HG03432 (cell line): ENCODE results near the gene DACT3.
A peak's percentile ranks its signal among the peaks of the same experiment; 100 is the strongest.

Source experiments
- ATAC-seq: cut with Tn5 transposase; IDR thresholded peaks from one replicate; pipeline ENCODE4 v1.9.1; 2021; ENCODE audit warnings: mild to moderate bottlenecking, moderate library complexity; ENCODE audit not compliant: unreplicated experiment

The DACT3 gene

DNA sequence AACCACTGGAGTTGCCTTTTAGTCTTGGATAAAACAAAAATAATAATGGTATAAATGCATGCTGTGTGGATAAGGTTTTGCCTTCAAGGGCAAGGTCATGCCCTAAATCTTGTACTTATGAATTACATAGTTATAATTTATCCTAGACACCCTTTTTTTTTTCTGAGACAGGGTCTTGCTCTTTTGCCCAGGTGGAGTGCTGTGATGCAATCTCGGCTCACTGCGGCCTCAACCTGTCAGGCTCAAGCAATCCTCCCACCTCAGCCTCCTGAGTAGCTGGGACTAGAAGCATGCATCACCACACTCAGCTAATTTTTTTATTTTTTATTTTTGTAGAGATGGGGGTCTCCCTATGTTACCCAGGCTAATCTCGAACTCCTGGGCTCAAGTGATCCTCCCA, 7.7 kb upstream of the DACT3 start:
- no peak for ATAC-seq

DNA sequence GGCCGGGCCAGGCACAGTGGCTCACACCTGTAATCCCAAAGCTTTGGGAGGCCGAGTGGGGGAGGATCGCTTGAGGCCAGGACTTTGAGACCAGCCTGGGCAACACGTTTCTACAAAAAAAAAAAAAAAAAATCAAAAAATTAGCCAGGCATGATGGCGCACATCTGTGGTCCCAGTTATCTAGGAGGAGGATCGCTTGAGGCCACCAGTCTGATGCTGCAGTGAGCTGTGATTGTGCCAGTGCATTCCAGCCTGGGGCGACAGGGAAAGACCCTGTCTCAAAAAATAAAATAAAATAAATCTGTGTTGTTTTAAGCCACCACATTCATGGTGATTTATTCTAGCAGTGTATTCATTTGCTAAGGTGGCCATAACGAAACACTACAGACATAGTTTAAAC, 4.1 kb upstream of the DACT3 start:
- ATAC-seq: no peak

DNA sequence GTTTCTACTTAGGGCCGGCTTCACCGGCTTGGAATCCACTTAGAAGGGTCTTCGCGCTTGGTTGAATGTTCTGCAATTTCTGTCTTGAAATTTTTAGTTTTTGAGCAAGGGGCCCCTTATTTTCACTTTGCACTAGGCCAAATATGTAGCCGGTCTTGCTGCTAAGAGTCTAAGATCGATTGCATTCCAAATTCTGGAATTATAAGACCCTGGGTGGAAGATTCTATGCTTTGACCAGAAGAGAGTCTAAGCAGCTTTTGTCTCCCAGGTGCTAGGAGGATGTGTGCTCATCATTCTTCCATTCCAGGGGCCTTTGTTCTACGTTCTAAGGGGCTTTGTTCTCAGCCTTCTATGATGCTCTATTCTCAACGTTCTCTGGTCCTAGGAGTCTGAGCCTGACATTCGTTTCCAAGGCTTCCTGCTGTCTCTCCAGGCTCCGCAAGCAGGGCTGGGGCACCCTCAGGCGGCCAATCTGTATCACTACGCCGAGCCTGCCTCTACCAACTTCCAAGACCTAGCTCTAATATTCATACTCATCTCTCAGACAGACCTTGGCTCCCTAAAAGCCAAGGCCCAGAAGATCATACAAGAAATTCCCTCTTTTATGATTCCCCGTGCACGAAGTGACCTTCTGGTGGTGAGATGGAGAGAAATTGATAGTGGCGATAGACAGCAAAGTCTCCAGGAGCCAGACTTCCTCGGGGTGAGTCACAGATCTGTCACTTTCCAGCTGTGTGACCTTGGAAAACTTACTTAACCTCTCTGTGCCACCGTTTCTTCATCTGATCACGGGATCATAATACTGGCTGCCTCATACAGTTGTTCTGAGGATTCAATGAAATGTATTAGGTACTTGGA, 982 bp upstream of the DACT3 start:
- no peak for ATAC-seq

DNA sequence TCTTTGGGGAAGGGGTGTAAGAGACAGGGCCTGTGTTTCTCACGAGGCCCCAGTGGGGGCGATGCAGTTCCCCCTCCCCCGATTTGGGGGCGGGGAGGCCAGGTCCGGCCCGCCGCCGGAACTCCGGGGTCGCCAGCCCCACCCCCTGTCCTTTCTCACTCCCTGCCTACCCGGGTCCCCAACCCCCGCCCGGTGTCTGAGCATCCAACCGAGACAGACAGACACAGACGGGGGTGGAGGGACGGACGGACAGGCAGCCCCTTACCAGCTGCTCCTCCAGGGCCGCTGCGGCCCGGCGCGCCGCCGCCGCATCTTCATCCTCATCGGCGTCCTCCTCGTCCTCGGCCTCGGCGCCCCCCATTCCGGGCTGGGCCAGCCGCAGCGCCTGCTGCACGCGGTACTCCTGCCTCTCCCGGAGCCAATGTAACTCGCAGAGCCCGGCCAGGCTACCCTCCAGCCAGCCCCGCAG, 397 bp downstream of the DACT3 start:
- peak; percentile 0 for ATAC-seq

DNA sequence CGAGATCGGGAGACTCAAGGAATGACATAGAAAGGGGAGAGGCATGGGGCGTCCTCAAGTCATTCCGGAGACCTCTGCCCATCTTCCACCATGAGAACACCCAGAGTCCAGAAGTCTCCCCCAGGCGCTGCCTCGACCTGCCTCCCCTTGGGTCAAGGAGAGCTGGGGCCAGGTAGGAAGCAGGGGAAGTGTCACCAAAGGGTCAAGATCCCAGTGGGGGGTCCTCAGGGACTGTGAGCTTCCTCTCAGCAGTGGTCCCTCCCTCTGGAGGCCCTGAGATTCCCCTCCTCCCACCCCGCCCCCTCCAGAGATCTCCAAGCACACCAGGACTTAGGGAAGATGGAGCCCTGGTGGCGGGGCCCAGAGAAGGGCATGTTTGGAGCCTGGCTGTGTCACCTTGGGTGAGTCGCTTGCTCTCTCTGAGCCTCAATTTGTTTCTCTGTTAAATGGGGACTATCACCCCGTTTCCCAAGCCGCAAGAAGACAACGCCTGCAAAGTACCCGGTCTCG, 919 bp downstream of the DACT3 start:
- no peak for ATAC-seq

DNA sequence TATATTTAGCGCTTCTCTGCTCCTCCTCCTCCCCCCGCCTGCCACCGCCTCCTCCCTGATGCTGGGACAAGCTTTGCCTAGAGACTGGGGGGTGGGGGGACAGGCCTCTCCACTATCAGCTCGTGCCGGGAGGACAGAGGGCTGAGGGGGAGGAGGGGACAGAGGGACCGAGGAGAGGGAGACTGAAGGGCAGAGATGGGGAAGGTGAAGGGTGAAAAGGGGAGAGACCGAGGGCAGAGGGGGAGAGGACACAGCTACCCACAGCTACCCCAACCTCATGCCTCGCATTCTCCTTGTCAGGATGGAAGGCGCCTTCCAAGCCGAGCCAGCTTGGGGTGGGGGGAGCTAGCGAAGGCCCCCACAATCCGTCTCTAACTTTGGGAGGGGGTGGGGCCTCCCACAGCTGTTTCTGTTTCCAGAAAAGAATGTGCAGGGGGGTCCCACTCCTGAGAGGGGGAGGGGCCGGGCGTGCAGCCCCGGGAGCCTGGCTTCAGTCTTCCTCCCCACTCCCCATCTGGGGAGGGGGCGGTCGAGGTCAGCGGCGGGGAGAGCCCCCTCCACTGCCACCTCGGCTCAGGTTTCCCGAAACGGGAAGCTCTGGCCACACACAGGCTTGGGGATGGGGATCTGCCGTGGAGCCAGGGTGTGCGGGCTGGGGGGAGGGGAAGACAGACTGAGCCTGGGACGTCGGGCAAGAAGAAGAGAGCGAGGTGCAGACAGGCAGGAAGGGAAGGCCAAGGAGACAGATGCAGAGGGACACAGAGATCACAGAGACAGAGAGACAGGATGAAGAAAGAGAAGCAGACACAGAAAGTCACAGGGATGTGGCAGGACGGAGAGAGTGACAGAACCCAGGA, 1.6 kb downstream of the DACT3 start:
- no peak for ATAC-seq

DNA sequence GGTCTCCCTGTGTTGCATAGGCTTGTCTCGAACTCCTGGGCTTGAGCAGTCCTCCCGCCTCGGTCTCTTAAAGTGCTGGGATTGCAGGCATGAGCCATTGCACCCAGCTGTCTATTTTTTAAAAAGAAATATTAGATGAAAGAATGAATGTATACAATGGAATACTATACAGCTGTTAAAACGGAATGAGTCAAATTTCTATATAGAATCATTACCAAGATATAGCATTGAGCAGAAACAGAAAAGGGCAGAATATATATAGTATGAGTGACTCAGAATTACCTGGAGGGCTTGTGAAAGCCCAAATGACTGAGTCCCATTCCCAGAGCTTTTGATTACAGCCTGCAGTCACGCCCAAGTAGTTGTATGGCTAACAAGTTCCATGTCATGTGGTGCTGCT, 4.4 kb downstream of the DACT3 start:
- no peak for ATAC-seq

DNA sequence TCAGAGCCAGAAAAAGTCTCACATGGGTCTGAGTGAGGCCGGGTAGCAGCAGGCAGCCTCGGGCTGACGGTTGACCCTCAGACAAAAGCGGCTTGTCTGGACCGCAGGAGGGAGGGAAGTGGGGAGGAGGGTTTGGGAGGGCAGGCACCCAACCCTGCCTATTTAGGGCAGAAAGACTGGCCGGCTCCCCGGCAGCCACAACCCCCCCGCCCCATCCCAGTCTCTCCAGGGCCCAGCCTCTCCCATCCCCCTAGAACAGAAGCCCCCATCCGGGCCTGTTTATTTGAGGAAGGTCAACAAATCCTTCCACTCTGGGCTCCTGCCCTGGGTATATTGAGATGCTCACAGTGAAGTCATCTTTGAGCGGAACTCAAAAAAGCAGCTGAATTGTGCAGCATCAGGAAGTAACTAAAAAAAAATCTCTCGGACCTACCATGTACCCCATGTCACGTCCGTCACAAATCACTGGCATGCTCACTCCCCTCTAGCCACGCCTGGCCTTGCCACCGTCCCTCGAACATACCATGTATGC, 6.3 kb downstream of the DACT3 start:
- ATAC-seq: no peak

DNA sequence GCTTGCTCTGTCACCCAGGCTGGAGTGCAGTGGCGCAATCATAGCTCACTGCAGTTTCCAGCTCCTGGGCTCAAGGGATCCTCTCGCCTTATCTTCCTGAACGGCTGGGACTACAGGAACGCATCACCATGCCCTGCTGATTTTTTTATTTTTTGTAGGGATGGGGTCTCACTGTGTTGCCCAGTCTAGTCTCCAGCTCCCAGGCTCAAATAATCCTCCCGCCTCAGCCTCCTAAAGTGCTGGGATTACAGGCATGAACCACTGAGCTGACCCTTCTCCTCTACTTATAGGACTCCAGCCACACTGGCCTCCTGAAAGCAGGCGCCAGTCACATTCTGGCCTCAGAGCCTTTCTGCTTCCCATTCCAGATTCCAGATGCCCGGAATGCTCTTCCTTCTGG, 10.5 kb downstream of the DACT3 start:
- ATAC-seq: no peak

DNA sequence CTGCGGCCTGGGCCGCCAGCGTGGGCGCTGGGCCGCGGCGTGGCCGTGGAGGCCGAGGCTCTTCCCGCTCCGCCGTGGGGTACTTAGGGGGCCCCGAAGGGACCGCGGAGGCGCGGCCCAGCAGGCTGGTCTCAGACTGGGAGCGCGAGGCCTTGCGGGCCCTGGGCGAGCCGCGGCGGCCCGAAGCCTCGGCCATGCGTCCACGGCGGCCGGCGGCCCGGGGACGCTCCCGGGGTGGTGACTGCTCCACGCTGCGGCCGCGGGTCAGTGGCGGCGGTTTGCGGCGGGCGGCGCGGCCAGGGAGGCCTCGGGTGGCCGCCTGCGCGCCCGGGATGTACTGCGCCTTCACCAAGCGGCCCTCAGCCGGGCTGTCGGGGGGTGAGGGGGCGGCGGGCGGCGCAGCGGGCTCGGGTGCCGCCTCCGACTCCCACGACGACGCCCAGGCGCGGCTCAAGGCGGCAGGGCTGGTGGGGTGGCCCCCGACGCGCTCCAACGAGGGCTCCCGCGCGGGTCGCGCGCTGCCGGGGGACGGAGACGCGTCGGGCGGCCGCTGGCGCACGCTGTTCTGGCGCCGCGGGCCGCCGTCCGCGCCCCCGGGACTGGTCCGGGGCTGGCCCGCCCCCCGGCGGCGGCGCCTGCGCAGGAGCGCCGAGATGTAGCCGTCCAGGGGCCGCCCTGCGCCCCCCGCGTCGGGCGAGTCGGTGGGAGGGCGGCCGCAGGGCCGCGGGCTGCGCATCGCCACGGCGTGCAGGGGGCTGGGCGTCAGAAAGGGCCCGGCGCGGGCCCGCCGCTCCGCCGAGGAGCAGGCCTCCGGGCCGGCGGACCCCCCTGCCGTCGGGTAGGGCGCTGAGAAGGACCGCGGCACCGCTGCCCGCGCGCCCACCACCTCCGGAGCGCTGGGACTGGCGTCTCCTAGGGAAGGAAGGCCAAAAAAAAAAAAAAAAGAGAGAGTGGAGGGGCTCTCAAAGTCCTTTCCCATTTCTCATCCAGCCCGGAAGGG, 11.7 kb downstream of the DACT3 start:
- ATAC-seq: no peak

DNA sequence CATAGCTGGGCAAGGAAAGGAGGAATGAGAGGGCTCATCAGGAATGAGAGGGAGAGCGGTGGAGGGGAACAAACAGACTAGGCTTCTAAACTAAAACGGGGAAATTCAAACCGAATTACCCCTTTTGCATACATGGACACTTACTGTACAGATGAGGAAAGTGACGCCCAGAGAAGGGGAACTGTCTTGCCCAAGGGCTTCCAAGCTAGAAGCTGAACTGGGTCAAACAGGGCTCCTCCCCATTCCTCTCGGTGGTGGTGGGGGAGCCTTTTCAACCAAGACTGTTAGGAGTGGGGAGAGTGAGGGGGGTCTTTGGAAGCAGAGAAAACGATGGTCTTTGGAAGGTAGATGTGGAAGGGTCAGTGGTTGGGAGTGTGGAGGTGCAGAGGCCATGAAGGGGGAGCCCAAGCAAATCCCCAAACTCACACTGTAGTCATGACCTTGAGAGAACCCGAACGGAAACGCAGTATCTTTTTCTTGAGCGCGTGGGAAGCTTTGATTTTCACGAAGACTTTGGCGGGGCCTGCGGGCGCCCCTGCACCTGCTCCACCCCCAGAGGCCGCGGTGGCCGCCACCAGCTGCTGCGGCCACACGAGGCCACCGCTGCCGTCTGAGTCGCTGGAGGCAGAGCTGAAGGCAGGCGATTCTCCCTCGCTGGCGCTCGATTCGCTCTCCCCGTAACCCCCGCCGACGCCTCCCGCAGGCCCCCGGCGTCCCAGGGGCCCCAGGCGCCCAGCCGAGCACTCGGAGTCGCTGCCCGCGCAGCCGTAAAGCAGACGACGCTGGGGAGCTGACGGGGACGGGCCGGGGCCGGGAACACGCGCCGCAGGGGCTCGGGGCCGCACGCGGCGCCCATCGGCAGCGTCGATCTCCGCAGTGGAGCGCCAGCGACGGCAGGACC, 12.7 kb downstream of the DACT3 start:
- ATAC-seq: no peak

DNA sequence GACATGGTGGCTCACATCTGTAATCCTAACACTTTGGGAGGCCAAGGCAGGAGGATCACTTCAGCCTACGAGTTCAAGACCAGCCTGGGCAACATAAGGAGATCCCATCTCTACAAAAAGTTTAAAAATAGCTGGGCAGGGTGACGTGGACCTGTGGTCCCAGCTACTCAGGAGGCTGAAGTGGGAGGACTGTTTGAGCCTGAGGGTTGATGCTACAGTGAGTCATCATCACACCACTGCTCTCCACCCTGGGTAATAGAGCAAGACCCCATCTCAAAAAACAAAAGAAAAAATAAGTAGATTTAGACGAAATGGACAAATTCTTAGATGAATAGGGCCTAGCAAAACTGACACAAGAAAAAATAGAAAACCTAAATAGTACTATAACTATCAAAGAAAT, 14.6 kb downstream of the DACT3 start:
- ATAC-seq: no peak

DNA sequence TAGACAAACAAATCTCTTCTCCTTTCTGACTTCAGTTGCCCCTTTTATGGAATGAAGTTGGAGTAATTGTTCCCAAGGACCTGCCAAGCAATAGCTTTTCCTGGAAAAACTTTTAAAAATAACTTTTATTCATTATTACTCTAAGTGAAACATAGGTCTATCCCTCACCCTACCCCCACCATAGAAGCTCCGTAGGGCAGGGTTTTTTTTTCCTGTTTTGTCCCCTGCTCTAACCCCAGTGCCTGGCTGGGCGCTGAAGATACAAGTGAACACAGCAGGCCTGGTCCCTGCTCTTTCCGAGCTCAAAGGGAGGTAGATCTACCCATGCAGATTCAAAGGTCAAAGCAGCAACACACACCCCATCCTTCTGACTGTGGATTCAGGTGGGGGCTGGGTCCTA, 16.3 kb downstream of the DACT3 start:
- no peak for ATAC-seq

DNA sequence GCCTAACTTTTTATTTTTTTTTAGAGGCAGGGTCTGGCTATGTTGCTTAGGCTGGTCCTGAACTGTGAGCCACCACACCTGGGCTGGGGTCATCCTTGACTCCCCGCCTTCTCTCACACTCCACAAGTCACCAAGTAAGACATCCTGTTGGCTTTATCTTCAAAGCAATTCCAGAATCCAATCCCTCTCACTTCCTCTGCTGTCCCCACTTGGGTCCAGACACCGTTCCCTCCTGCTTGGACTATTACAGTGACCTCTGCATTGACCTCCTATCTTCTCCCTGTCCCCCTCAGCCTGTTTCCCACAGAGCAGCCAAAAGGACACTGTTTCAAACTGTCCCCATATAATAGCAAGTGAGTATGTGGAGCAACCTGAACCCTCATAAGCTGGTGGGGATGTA, 20.3 kb downstream of the DACT3 start:
- no peak for ATAC-seq

DNA sequence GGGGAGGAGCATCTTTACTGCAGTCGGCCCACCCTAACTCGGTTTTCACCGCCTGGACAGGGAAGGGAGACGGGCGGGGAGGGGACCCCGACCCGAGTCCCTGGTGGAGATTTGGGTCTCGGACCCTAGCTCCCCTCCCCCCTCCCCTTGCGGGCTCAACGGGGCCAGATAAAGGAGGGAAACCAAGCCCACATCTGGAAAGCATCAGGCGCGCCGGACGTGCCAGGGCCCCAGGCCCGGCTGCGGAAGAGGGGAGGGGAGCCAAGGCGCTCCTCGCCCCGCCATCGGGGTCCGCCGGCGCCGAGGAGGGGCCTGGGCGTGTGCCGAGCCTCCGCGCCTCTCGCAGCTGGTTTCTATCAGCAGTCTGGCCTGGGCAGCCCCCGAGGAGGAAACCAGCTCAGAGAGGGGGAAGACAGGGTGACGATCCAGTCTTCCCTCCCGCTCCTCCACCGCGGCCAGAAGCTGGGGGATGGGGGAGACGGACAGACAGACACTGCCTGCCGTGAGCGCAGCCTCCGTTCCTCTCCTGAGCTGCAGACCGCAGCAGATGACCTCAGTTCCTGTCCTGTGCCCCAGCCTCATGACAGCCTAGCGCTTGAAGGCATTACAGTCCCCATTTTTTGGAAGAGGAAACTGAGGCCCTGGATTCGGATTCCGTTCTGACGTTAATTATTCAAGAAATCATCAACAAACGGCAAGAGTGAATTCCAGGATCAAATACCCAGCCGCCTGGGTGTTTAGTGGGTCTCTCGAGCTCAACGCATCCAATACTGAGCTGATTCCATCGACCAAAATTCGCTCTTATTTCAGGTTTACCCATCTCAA, 21.4 kb downstream of the DACT3 start:
- ATAC-seq: peak; percentile 9

DNA sequence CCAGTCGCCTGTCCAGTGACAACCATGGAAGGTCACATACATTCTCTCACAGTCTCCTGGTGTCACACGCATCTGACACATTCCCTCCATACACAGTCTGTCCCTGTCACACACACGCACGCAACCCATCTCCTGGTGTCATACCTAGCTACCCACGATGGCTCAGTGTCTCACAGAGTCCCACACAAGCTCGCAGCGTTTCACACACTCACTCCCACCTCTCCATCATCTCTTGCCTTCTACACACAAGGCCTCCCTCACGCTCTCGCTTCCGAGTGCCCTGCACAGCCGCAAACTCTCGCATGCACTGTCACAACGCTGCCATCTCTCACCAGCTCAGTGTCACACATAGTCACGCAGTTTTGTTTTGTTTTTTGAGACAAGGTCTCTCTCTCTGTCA, 23.8 kb downstream of the DACT3 start:
- ATAC-seq: no peak

DNA sequence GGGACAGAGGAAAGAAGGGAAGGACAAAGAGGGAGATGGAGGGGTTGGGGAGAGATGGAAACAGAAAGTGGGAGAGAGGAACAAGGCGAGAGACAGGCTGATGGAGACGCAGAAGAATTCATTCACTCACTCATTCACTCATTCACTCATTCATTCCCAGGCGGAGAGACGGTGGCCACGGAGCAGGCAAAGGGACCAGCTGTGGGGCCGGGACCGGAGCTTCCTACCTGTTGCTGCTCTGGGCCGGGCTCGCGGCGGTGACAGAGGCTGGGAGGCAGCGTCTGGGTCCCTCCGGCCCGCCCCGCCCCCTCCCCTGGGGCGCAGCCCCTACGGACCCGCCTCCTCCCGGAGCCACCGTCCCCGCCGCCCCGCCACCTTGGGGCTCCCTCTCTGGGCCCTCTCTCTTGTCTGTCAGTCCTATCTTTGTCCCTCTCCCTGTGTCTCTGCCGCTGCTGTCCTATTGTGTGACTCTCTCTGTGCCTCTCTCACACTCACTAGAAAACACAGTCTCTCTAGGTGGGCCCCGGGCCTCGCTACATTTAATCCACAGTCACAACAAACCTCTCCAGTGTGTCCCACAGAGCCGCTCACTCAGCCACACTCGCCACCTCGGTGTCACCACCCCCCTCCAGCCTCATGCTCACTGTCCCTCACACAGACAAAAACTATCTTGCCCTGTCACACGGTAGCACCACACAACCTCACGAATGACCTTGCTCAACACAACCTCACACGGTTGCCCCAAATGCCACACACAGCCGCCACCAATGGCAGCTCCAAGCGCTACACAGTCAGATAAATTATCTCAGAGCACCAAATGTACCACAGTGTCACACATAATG, 24.8 kb downstream of the DACT3 start, which contains the start of gene GNG8:
TSS of gene GNG8 (minus strand) at position 283 of the 842 bp plus-strand sequence. CDS start 1,520 bp downstream, outside the sequence.
- no peak for ATAC-seq
